Activated T-helper 1 cell treated with anti-CD3 and anti-CD28 coated beads, Interleukin-2, amount 50 U/mL, for 16 hours (primary cell): ENCODE results near the gene ASAP2.

Experiments used
- DNase-seq, 2 donors: peaks; one replicate each; pipeline ENCODE4 v3.0.0-alpha.2; 2020; ENCODE audit warnings: low read depth in 1 of 2, low spot score in 1 of 2

Gene ASAP2

GRCh38 chr2:9179572-9180201 is 26.9 kb upstream of the ASAP2 start:
- DNase-seq: no peak

- DNase-seq: no peak
Measured at GRCh38 chr2:9184361-9184760, 22.3 kb upstream of the ASAP2 start.

- DNase-seq: no peak
Measured at GRCh38 chr2:9187620-9188214, 18.9 kb upstream of the ASAP2 start.

- no peak for DNase-seq
Measured at GRCh38 chr2:9188823-9189222, 17.8 kb upstream of the ASAP2 start.

- DNase-seq: no peak
Measured at GRCh38 chr2:9189901-9190300, 16.7 kb upstream of the ASAP2 start.

GRCh38 chr2:9191041-9191481 is 15.6 kb upstream of the ASAP2 start:
- DNase-seq: no peak

GRCh38 chr2:9192712-9193111 is 13.9 kb upstream of the ASAP2 start:
- DNase-seq: no peak

- DNase-seq: no peak
Measured at GRCh38 chr2:9194352-9194751, 12.3 kb upstream of the ASAP2 start.

- no peak for DNase-seq
Measured at GRCh38 chr2:9196637-9197036, 10.0 kb upstream of the ASAP2 start.

- DNase-seq: no peak
Measured at GRCh38 chr2:9197916-9198315, 8.7 kb upstream of the ASAP2 start.

- no peak for DNase-seq
Measured at GRCh38 chr2:9199716-9200632, 6.6 kb upstream of the ASAP2 start.

- DNase-seq: no peak
Measured at GRCh38 chr2:9200633-9201015, 6.0 kb upstream of the ASAP2 start.

- DNase-seq: no peak
Measured at GRCh38 chr2:9201185-9201891, 5.3 kb upstream of the ASAP2 start.

- no peak for DNase-seq
Measured at GRCh38 chr2:9203006-9203405, 3.6 kb upstream of the ASAP2 start.

- DNase-seq: no peak
Measured at GRCh38 chr2:9203876-9204275, 2.7 kb upstream of the ASAP2 start.

- no peak for DNase-seq
Measured at GRCh38 chr2:9204939-9205338, 1.7 kb upstream of the ASAP2 start.

GRCh38 chr2:9205486-9205885 is 1.1 kb upstream of the ASAP2 start:
- DNase-seq: no peak

GRCh38 chr2:9206991-9207640 is 504 bp downstream of the ASAP2 start:
- DNase-seq: no peak

GRCh38 chr2:9207641-9208311 is 1.2 kb downstream of the ASAP2 start:
- DNase-seq: no peak

GRCh38 chr2:9208875-9209274 is 2.3 kb downstream of the ASAP2 start:
- no peak for DNase-seq
